ENCODE measurements around the gene SEMA3F.
A peak's percentile ranks its signal among the peaks of the same experiment; 100 is the strongest.

Gene SEMA3F

GRCh38 chr3:50192689-50193141 is 37.6 kb downstream of the SEMA3F start:
- H3K4me3 ChIP-seq (ENCODE audit: low read depth in 1 of 2, low read length in 1 of 2), result no peak overlapping the region
- no peaks in the 10 kb centered on the region for H3K9me3 ChIP-seq
- H3K36me3 ChIP-seq, result no peaks in the 10 kb centered on the region
- TF ChIP-seq CTCF (IDR thresholded peaks at IDR 0.05), result peak; percentile 92
- H3K4me1 ChIP-seq (ENCODE audit: control insufficient read depth in 1 of 2, insufficient read depth in 1 of 2, low read depth in 1 of 2, low read length in 1 of 2), result peaks cover 6 to 10% of the 10 kb centered on the region in 2 experiments
- H3K27ac ChIP-seq, result no peak overlapping the region
- H3K27me3 ChIP-seq, result peaks cover 53% of the 10 kb centered on the region

DNA sequence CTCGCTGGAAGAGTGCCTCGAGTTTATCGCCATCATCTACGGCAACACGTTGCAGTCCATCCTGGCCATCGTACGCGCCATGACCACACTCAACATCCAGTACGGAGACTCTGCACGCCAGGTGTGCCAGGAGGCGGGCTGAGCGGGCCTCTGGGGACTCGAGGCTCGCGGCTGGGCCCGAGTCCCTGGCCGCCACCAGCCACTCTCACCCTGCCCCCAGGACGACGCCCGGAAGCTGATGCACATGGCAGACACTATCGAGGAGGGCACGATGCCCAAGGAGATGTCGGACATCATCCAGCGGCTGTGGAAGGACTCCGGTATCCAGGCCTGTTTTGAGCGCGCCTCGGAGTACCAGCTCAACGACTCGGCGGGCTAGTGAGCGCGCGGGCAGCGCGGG is 38.2 kb downstream of the SEMA3F start:
- Histone ChIP-seq H3K36me3 (no peaks in the 10 kb centered on the region), H3K4me1 (ENCODE audit: control insufficient read depth in 1 of 2, insufficient read depth in 1 of 2, low read depth in 1 of 2, low read length in 1 of 2) (peaks cover 6 to 10% of the 10 kb centered on the region in 2 experiments), H3K27me3 (peaks cover 59% of the 10 kb centered on the region), H3K9me3 (no peaks in the 10 kb centered on the region), H3K4me3 (ENCODE audit: low read depth in 1 of 2, low read length in 1 of 2) (no peak overlapping the region), H3K27ac (no peak overlapping the region)
- no peak for TF ChIP-seq CTCF (IDR thresholded peaks at IDR 0.05)

- Histone ChIP-seq H3K27me3 (peaks cover 63% of the 10 kb centered on the region), H3K4me3 (ENCODE audit: low read depth in 1 of 2, low read length in 1 of 2) (no peak overlapping the region)
- no peak for TF ChIP-seq CTCF (IDR thresholded peaks at IDR 0.05)
Measured at GRCh38 chr3:50193746-50194127, 38.6 kb downstream of the SEMA3F start.

GRCh38 chr3:50194128-50194902 is 39.2 kb downstream of the SEMA3F start:
- Histone ChIP-seq H3K9me3 (no peaks in the 10 kb centered on the region), H3K4me3 (ENCODE audit: low read depth in 1 of 2, low read length in 1 of 2) (peak overlapping the region; percentile 10 to 39), H3K27me3 (peaks cover 67% of the 10 kb centered on the region), H3K36me3 (no peaks in the 10 kb centered on the region), H3K4me1 (ENCODE audit: control insufficient read depth in 1 of 2, insufficient read depth in 1 of 2, low read depth in 1 of 2, low read length in 1 of 2) (peaks cover 6 to 10% of the 10 kb centered on the region in 2 experiments), H3K27ac (no peak overlapping the region)
- peak; percentile 25 for TF ChIP-seq CTCF (IDR thresholded peaks at IDR 0.05)

More at GRCh38 chr3:50193746-50194127, 38.6 kb downstream of the SEMA3F start:
- H3K36me3 ChIP-seq, result no peaks in the 10 kb centered on the region
- no peak overlapping the region for H3K27ac ChIP-seq
- no peaks in the 10 kb centered on the region for H3K9me3 ChIP-seq
- H3K4me1 ChIP-seq (ENCODE audit: control insufficient read depth in 1 of 2, insufficient read depth in 1 of 2, low read depth in 1 of 2, low read length in 1 of 2), result peaks cover 6 to 10% of the 10 kb centered on the region in 2 experiments

DNA sequence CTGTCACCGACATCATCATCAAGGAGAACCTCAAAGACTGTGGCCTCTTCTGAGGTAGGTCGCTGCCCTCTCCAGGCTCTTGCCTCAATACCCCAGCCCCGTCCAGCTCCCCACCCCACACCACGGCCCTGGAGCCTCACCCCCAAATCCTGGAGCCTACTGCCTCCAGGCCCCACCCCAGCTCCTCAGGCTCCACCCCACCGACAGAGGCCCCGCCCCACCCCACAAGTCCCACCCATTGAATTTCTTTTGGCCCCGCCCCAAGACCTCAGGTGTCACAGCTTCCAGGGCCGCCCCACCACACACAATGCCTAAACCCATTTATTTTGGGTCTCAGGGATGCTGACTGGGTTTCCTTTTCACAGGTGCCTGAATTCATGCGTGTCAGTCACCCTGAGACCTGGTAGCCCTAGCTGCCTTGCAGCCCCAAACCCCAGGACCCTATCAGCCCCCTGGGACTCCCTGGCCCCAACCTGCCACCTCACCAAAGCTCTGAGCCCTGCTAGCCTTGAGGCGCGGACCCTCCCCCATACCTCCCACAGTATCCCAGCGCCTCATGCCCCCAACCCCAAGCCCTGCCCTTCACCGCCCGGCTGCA is 39.9 kb downstream of the SEMA3F start:
- Histone ChIP-seq H3K9me3 (no peaks in the 10 kb centered on the region), H3K4me3 (ENCODE audit: low read depth in 1 of 2, low read length in 1 of 2) (peak overlapping the region; percentile 10 to 39), H3K4me1 (ENCODE audit: control insufficient read depth in 1 of 2, insufficient read depth in 1 of 2, low read depth in 1 of 2, low read length in 1 of 2) (peaks cover 6 to 10% of the 10 kb centered on the region in 2 experiments), H3K27me3 (peaks cover 73% of the 10 kb centered on the region), H3K27ac (no peak overlapping the region), H3K36me3 (no peaks in the 10 kb centered on the region)
- no peak for TF ChIP-seq CTCF (IDR thresholded peaks at IDR 0.05)
